ENCODE measurements around the gene MICU1. TPM values are rescaled to one million over a fixed set of nuclear protein-coding genes. Genes with fewer than 3 reads are reported as not detected.
A peak's percentile ranks its signal among the peaks of the same experiment; 100 is the strongest.

MICU1 gene
- total RNA-seq, 1 experiment from 2014 or later: 39.4 TPM

DNA sequence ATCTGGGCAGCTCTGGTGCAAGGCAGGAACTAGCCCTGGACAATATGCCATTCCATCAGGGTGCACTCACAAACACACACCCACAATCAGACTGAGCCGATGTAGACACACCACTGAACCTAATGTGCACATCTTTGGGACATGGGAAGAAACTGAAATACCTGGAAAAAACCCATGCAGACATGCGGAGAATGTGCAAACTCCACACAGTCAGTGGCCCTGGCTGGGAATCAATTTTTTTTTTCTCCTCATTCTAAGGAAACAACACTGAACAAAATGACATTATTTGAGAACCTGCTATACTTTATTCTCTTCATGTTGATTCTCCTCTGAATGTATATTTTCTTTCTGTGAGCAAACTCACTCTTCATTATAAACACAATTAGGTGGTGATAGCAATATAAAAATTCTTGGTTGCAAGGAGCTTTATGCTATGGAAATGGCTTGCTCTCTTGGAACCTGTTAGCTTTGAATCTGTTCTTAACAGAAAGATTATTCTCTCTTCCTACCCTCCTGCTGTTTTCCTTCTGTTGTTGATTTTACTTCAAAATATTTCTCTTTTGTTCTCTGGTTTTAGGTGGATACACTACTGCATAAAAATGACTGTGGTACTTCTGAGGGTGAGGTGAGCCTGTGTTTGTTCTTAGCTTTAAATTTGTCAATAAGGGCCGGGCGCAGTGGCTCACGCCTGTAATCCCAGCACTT, 33.0 kb upstream of the MICU1 start:
- Histone ChIP-seq H4K20me1 (ENCODE audit: insufficient read depth) (no peaks in the 10 kb centered on the region), H3K4me3 (replicated peaks in 1 of 2; ENCODE audit: low read depth in 1 of 2, low read length in 2 of 2) (no peak overlapping the region), H3K27ac (ENCODE audit: low read depth, low read length) (no peak overlapping the region), H3K9me2 (ENCODE audit: insufficient read depth) (no peaks in the 10 kb centered on the region), H3K79me2 (ENCODE audit: insufficient read depth, low read length) (no peaks in the 10 kb centered on the region), H3K27me3 (ENCODE audit: insufficient read depth, low read length) (no peaks in the 10 kb centered on the region), H3K9ac (ENCODE audit: low read length) (no peak overlapping the region), H3K4me2 (ENCODE audit: low read length) (no peak overlapping the region), H3K4me1 (ENCODE audit: control insufficient read depth in 1 of 2, insufficient read depth in 2 of 2, low read length in 2 of 2) (peaks cover 0 to 6% of the 10 kb centered on the region in 2 experiments; a peak in 1 of 4 replicates), H2AFZ (ENCODE audit: low read depth, low read length, poor library complexity, severe bottlenecking) (peak overlapping the region; percentile 22), H3K9me3 (ENCODE audit: control insufficient read depth in 1 of 2, insufficient read depth in 1 of 2, low read depth in 1 of 2, low read length in 2 of 2) (no peaks in the 10 kb centered on the region), H3K36me3 (ENCODE audit: control insufficient read depth in 1 of 2, insufficient read depth in 2 of 2, low read length in 2 of 2) (no peaks in the 10 kb centered on the region)
- CTCF ChIA-PET: no interaction called here
- ATAC-seq (no peak), DNase-seq (ENCODE audit: low read depth, low spot score) (no peak)
- no peak for TF ChIP-seq JUND (IDR thresholded peaks at IDR 0.05)
- TF ChIP-seq CEBPB (IDR thresholded peaks at IDR 0.05; ENCODE audit: low read depth): no peak
- TF ChIP-seq RAD21 (IDR thresholded peaks at IDR 0.05; ENCODE audit: low read depth): no peak
- TF ChIP-seq, protein P1, sequence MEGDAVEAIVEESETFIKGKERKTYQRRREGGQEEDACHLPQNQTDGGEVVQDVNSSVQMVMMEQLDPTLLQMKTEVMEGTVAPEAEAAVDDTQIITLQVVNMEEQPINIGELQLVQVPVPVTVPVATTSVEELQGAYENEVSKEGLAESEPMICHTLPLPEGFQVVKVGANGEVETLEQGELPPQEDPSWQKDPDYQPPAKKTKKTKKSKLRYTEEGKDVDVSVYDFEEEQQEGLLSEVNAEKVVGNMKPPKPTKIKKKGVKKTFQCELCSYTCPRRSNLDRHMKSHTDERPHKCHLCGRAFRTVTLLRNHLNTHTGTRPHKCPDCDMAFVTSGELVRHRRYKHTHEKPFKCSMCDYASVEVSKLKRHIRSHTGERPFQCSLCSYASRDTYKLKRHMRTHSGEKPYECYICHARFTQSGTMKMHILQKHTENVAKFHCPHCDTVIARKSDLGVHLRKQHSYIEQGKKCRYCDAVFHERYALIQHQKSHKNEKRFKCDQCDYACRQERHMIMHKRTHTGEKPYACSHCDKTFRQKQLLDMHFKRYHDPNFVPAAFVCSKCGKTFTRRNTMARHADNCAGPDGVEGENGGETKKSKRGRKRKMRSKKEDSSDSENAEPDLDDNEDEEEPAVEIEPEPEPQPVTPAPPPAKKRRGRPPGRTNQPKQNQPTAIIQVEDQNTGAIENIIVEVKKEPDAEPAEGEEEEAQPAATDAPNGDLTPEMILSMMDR (IDR thresholded peaks at IDR 0.05 in 2 of 3, conservative IDR thresholded peaks at IDR 0.05 in 1 of 3; ENCODE audit: borderline replicate concordance in 1 of 3, insufficient read depth in 1 of 3, low read depth in 2 of 3, low read length in 2 of 3): no peak
- intact Hi-C loops (cut with micrococcal nuclease): no loop called here
- BruUV-seq (replicated peaks): no TSS peak
- POLR2A ChIA-PET: no interaction called here
- RAD21 ChIA-PET (ENCODE audit: low non-redundant PET in 1 of 2, low total read pairs in 2 of 2, uncharacterized antibody in 2 of 2, unreplicated experiment in 2 of 2): no interaction called here

DNA sequence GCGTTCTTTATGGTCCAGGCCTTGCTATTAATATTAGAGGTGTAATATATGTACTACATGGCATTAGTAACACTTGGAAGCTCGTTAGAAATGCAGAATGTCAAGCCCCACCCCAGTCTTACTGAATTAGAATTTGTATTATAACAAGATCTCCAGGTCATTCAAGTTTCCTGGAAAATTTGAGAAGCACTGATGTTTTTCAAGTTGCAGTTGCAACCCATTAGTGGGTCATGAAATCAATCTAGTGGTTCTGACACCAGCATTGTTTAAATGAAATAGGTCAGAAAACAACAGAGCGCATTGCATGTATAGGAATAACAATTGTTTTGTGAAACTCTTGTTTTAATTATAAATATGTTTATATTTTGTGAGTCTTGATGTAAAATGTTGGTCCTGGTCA, 28.8 kb upstream of the MICU1 start:
- RAD21 ChIA-PET (ENCODE audit: low non-redundant PET in 1 of 2, low total read pairs in 2 of 2, uncharacterized antibody in 2 of 2, unreplicated experiment in 2 of 2): no interaction called here
- Histone ChIP-seq H3K27ac (ENCODE audit: low read depth, low read length) (no peak overlapping the region), H4K20me1 (ENCODE audit: insufficient read depth) (no peaks in the 10 kb centered on the region), H3K79me2 (ENCODE audit: insufficient read depth, low read length) (no peaks in the 10 kb centered on the region), H3K9me3 (ENCODE audit: control insufficient read depth in 1 of 2, insufficient read depth in 1 of 2, low read depth in 1 of 2, low read length in 2 of 2) (no peaks in the 10 kb centered on the region), H2AFZ (ENCODE audit: low read depth, low read length, poor library complexity, severe bottlenecking) (no peak overlapping the region), H3K4me2 (ENCODE audit: low read length) (no peak overlapping the region), H3K36me3 (ENCODE audit: control insufficient read depth in 1 of 2, insufficient read depth in 2 of 2, low read length in 2 of 2) (no peaks in the 10 kb centered on the region), H3K4me3 (replicated peaks in 1 of 2; ENCODE audit: low read depth in 1 of 2, low read length in 2 of 2) (no peak overlapping the region), H3K4me1 (ENCODE audit: control insufficient read depth in 1 of 2, insufficient read depth in 2 of 2, low read length in 2 of 2) (peaks cover 0 to 1% of the 10 kb centered on the region in 2 experiments; a peak in 1 of 4 replicates), H3K9me2 (ENCODE audit: insufficient read depth) (no peaks in the 10 kb centered on the region), H3K9ac (ENCODE audit: low read length) (no peak overlapping the region), H3K27me3 (ENCODE audit: insufficient read depth, low read length) (no peaks in the 10 kb centered on the region)
- ATAC-seq (no peak), DNase-seq (ENCODE audit: low read depth, low spot score) (no peak)
- CTCF ChIA-PET: no interaction called here
- POLR2A ChIA-PET: no interaction called here
- intact Hi-C loops (cut with micrococcal nuclease): no loop called here
- BruUV-seq (replicated peaks): no TSS peak
- TF ChIP-seq JUND (IDR thresholded peaks at IDR 0.05): no peak
- no peak for TF ChIP-seq ELF1 (IDR thresholded peaks at IDR 0.05; ENCODE audit: borderline replicate concordance, low read depth)
- no peak for TF ChIP-seq CBX3 (IDR thresholded peaks at IDR 0.05; ENCODE audit: low read depth)
- no peak for TF ChIP-seq POLR2AphosphoS5 (IDR thresholded peaks at IDR 0.05; ENCODE audit: low read depth, low read length)
- TF ChIP-seq ZNF274 (IDR thresholded peaks at IDR 0.05; ENCODE audit: low read depth, low read length): no peak
- TF ChIP-seq, protein P2, sequence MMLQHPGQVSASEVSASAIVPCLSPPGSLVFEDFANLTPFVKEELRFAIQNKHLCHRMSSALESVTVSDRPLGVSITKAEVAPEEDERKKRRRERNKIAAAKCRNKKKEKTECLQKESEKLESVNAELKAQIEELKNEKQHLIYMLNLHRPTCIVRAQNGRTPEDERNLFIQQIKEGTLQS (IDR thresholded peaks at IDR 0.05): no peak
- no peak for TF ChIP-seq YY1 (IDR thresholded peaks at IDR 0.05; ENCODE audit: extremely low read depth, insufficient replicate concordance, low read depth, low read length)
- TF ChIP-seq POLR2A (IDR thresholded peaks at IDR 0.05; ENCODE audit: borderline replicate concordance, extremely low read depth, insufficient read depth, insufficient read length): no peak
- no peak for TF ChIP-seq EZH2 (IDR thresholded peaks at IDR 0.05)
- TF ChIP-seq, protein P3, sequence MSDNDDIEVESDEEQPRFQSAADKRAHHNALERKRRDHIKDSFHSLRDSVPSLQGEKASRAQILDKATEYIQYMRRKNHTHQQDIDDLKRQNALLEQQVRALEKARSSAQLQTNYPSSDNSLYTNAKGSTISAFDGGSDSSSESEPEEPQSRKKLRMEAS (IDR thresholded peaks at IDR 0.05): no peak
- TF ChIP-seq SIN3A (IDR thresholded peaks at IDR 0.05; ENCODE audit: low read depth): no peak
- TF ChIP-seq, protein P1 (IDR thresholded peaks at IDR 0.05 in 2 of 3, conservative IDR thresholded peaks at IDR 0.05 in 1 of 3; ENCODE audit: borderline replicate concordance in 1 of 3, insufficient read depth in 1 of 3, low read depth in 2 of 3, low read length in 2 of 3): no peak
- no peak for TF ChIP-seq EGR1 (IDR thresholded peaks at IDR 0.05; ENCODE audit: low read depth)
- no peak for TF ChIP-seq EZH2phosphoT487 (IDR thresholded peaks at IDR 0.05; ENCODE audit: borderline replicate concordance)

All from HCT116 (cell line).